OCI-LY3 (cell line): ENCODE results near the gene TMEM123.

Experiments used
- H2AFZ ChIP-seq: fragments of 200-600, 300-600 bp; shearing (Covaris generic); 2 replicates; pipeline ENCODE4 v1.6.0; 2014; ENCODE audit warnings: antibody characterized with exemption, low read depth, low read length
- H3K27ac ChIP-seq: fragments of 200-600, 300-600 bp; sonication (generic); 2 replicates; pipeline ENCODE4 v1.5.1; 2014; ENCODE audit warnings: mild to moderate bottlenecking, low read length, moderate library complexity, mixed read lengths
- H3K27me3 ChIP-seq: fragments of 200-600, 300-600 bp; sonication (generic); 2 replicates; pipeline ENCODE4 v1.6.1; 2014; ENCODE audit warnings: low read depth, low read length, mixed read lengths
- H3K36me3 ChIP-seq: fragments of 200-600, 300-600 bp; sonication (generic); replicated peaks from 2 replicates; pipeline ENCODE3; 2014; ENCODE audit warnings: low read depth, low read length, mixed read lengths
- H3K4me1 ChIP-seq: fragments of 300-600, 200-600 bp; sonication (generic); 2 replicates; pipeline ENCODE4 v1.6.1; 2014; ENCODE audit warnings: low read length, mixed read lengths
- H3K4me2 ChIP-seq: fragments of 200-600, 300-600 bp; sonication (generic); 2 replicates; pipeline ENCODE4 v1.6.1; 2014; ENCODE audit warnings: low read length, mixed read lengths
- H3K4me3 ChIP-seq: fragments of 300-600, 200-600 bp; sonication (generic); 2 replicates; pipeline ENCODE4 v1.5.1; 2014; ENCODE audit warnings: antibody characterized with exemption, mild to moderate bottlenecking, low read length, moderate library complexity
- H3K79me2 ChIP-seq: fragments of 300-600, 200-600 bp; shearing (Covaris generic); 2 replicates; pipeline ENCODE4 v1.6.1; 2014; ENCODE audit warnings: mild to moderate bottlenecking, low read length, mixed read lengths
- H3K9ac ChIP-seq: fragments of 300-600, 200-600 bp; shearing (Covaris generic); 2 replicates; pipeline ENCODE4 v1.6.0; 2014; ENCODE audit warnings: mild to moderate bottlenecking, low read length, moderate library complexity
- H3K9me3 ChIP-seq: fragments of 200-600, 300-600 bp; shearing (Covaris generic); 2 replicates; pipeline ENCODE4 v1.6.1; 2014; ENCODE audit warnings: low read length, mixed read lengths; ENCODE audit not compliant: insufficient read depth
- H4K20me1 ChIP-seq: fragments of 200-600, 300-600 bp; sonication (generic); 2 replicates; pipeline ENCODE4 v1.6.1; 2016; ENCODE audit warnings: low read length, mixed read lengths; ENCODE audit not compliant: insufficient read depth
- CTCF ChIP-seq: fragments of 200-600, 300-600 bp; sonication (generic); IDR thresholded peaks from 2 replicates; pipeline ENCODE4 v1.5.1; 2014; ENCODE audit warnings: antibody characterized with exemption, low read length, low read depth
- EZH2phosphoT487 ChIP-seq: fragments of 200-600 bp; shearing (Covaris generic); IDR thresholded peaks from 2 replicates; pipeline ENCODE4 v1.6.1; 2018; ENCODE audit warnings: antibody characterized with exemption, mixed run types, low read depth

TMEM123 gene

GRCh38 chr11:102367364-102367763 lies 85.2 kb downstream of the TMEM123 start:
- Histone ChIP-seq H3K79me2 (no peaks in the 10 kb centered on the region), H3K36me3 (peaks cover 4% of the 10 kb centered on the region)

GRCh38 chr11:102364991-102365390 lies 87.6 kb downstream of the TMEM123 start:
- H4K20me1 ChIP-seq = peaks cover 8% of the 10 kb centered on the region; the same call in 1 of the 2 replicates
- H3K4me3 ChIP-seq = no peak overlapping the region
- no peak overlapping the region for H3K4me2 ChIP-seq
- H3K9me3 ChIP-seq = no peaks in the 10 kb centered on the region
- H3K36me3 ChIP-seq = peaks cover 11% of the 10 kb centered on the region
- no peak overlapping the region for H2AFZ ChIP-seq
- peaks cover 19% of the 10 kb centered on the region for H3K4me1 ChIP-seq
- H3K27ac ChIP-seq = no peak overlapping the region
- no peak overlapping the region for H3K9ac ChIP-seq
- H3K79me2 ChIP-seq = no peaks in the 10 kb centered on the region
- TF ChIP-seq EZH2phosphoT487 (no peak), CTCF (no peak)
- no peaks in the 10 kb centered on the region for H3K27me3 ChIP-seq

More at GRCh38 chr11:102367364-102367763, 85.2 kb downstream of the TMEM123 start:
- Histone ChIP-seq H4K20me1 (peaks cover 8% of the 10 kb centered on the region; the same call in 1 of the 2 replicates), H3K27me3 (no peaks in the 10 kb centered on the region), H2AFZ (no peak overlapping the region), H3K27ac (0 out of 2 replicates have a peak overlapping the region, but pooled peaks have one; percentile 8), H3K4me2 (no peak overlapping the region), H3K9ac (no peak overlapping the region), H3K9me3 (no peaks in the 10 kb centered on the region), H3K4me3 (no peak overlapping the region), H3K4me1 (peaks cover 19% of the 10 kb centered on the region)
- peak; percentile 39; the same call in 1 of the 2 replicates for TF ChIP-seq CTCF
- TF ChIP-seq EZH2phosphoT487 = no peak

- Histone ChIP-seq H3K27ac (no peak overlapping the region), H3K9me3 (no peaks in the 10 kb centered on the region), H4K20me1 (no peaks in the 10 kb centered on the region), H3K27me3 (no peaks in the 10 kb centered on the region), H3K36me3 (peaks cover 25% of the 10 kb centered on the region), H3K4me3 (no peak overlapping the region), H3K4me1 (no peaks in the 10 kb centered on the region), H3K79me2 (no peaks in the 10 kb centered on the region), H2AFZ (no peak overlapping the region), H3K9ac (no peak overlapping the region), H3K4me2 (no peak overlapping the region)
- no peak for TF ChIP-seq EZH2phosphoT487
Measured at GRCh38 chr11:102361086-102362031, 91.2 kb downstream of the TMEM123 start.

GRCh38 chr11:102360681-102361080 lies 91.9 kb downstream of the TMEM123 start:
- Histone ChIP-seq H3K27ac (no peak overlapping the region), H3K4me1 (no peaks in the 10 kb centered on the region), H3K36me3 (peaks cover 25% of the 10 kb centered on the region), H2AFZ (no peak overlapping the region), H3K9me3 (no peaks in the 10 kb centered on the region), H3K4me2 (no peak overlapping the region), H3K9ac (no peak overlapping the region), H4K20me1 (no peaks in the 10 kb centered on the region), H3K79me2 (no peaks in the 10 kb centered on the region), H3K4me3 (no peak overlapping the region), H3K27me3 (no peaks in the 10 kb centered on the region)
- TF ChIP-seq CTCF = no peak
- TF ChIP-seq EZH2phosphoT487 = no peak
